Hematopoietic multipotent progenitor cell treated with erythropoietin and hydrocortisone succinate and interleukin-3 and kit ligand, for 8 days (in vitro differentiated cells): ENCODE results near the gene ABHD4.
"Not testable (repeated sequence)": the region's sequence is repeated elsewhere in the genome, so short reads cannot be mapped to it uniquely, and the experiment has no call there.

ENCODE experiments used
- DNase-seq: peaks from one replicate; pipeline ENCODE4 v3.0.0-alpha.2; 2015

ABHD4 gene

GRCh38 chr14:22598099-22598895 lies at the start of gene ABHD4:
TSS of gene ABHD4 (plus strand) at chr14:22598300. CDS start at chr14:22598307, 7 bp downstream.
- DNase-seq = peak; percentile 61

- DNase-seq = no peak
Observed at GRCh38 chr14:22549324-22549962, 48.7 kb upstream of the ABHD4 start.

- DNase-seq = no peak
Observed at GRCh38 chr14:22549981-22550673, 48.0 kb upstream of the ABHD4 start.

- DNase-seq = no peak
Observed at GRCh38 chr14:22551605-22551997, 46.5 kb upstream of the ABHD4 start.

- DNase-seq = no peak
Observed at GRCh38 chr14:22552001-22552826, 45.9 kb upstream of the ABHD4 start.

- DNase-seq = no peak
Observed at GRCh38 chr14:22552827-22553076, 45.3 kb upstream of the ABHD4 start.

GRCh38 chr14:22553445-22553844 lies 44.7 kb upstream of the ABHD4 start:
- DNase-seq = no peak

GRCh38 chr14:22553861-22554497 lies 44.1 kb upstream of the ABHD4 start:
- not testable (repeated sequence) for DNase-seq

- no peak for DNase-seq
Observed at GRCh38 chr14:22554498-22555383, 43.4 kb upstream of the ABHD4 start.

- DNase-seq = peak; percentile 15
Observed at GRCh38 chr14:22555384-22556011, 42.6 kb upstream of the ABHD4 start.

GRCh38 chr14:22556021-22556989 lies 41.8 kb upstream of the ABHD4 start:
- peak; percentile 95 for DNase-seq

GRCh38 chr14:22556990-22557623 lies 41.0 kb upstream of the ABHD4 start:
- peak; percentile 84 for DNase-seq

- no peak for DNase-seq
Observed at GRCh38 chr14:22557846-22558220, 40.3 kb upstream of the ABHD4 start.

GRCh38 chr14:22558221-22558913 lies 39.7 kb upstream of the ABHD4 start:
- no peak for DNase-seq

GRCh38 chr14:22559041-22559440 lies 39.1 kb upstream of the ABHD4 start:
- DNase-seq = no peak

GRCh38 chr14:22560662-22561365 lies 37.3 kb upstream of the ABHD4 start:
- DNase-seq = peak; percentile 95

- no peak for DNase-seq
Observed at GRCh38 chr14:22561366-22561660, 36.8 kb upstream of the ABHD4 start.
